ENCODE results near the gene AKNA.

DNA sequence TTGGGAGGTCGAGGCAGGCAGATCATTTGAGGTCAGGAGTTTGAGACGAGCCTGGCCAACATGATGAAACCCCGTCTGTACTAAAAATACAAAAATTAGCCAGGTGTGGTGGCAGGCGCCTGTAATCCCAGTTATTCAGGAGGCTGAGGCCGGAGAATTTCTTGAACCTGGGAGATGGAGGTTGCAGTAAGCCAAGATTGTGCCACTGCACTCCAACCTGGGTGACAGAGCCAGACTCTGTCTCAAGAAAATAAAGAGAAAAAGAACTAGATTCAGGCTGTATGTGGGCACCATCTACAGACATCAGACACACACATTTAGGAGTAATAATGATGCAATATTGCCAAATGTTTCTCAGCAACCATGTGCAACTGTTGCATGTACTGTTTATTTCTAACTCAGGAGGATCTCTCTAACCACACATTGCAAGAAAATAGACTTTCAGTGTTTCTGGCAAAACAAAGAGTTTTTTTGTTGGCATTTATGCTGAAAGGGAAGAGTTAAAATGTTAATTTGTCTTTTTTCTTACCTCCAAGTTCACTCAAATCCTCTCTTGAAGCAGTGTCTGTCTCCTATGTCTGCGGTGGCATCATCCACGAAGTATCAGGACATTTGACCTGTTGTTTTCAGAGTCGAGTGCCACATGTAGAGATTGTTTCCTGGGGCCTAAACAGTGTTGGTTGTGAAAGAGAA is 70.0 kb downstream of the AKNA start:
- TF ChIP-seq, protein P1, sequence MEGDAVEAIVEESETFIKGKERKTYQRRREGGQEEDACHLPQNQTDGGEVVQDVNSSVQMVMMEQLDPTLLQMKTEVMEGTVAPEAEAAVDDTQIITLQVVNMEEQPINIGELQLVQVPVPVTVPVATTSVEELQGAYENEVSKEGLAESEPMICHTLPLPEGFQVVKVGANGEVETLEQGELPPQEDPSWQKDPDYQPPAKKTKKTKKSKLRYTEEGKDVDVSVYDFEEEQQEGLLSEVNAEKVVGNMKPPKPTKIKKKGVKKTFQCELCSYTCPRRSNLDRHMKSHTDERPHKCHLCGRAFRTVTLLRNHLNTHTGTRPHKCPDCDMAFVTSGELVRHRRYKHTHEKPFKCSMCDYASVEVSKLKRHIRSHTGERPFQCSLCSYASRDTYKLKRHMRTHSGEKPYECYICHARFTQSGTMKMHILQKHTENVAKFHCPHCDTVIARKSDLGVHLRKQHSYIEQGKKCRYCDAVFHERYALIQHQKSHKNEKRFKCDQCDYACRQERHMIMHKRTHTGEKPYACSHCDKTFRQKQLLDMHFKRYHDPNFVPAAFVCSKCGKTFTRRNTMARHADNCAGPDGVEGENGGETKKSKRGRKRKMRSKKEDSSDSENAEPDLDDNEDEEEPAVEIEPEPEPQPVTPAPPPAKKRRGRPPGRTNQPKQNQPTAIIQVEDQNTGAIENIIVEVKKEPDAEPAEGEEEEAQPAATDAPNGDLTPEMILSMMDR (IDR thresholded peaks at IDR 0.05; ENCODE audit: poor library complexity, severe bottlenecking) = no peak
- TF ChIP-seq POLR2AphosphoS5 (IDR thresholded peaks at IDR 0.05) (no peak), EZH2 (IDR thresholded peaks at IDR 0.05; ENCODE audit: borderline replicate concordance, insufficient read depth, low read length, poor library complexity, severe bottlenecking) (no peak), TAF1 (IDR thresholded peaks at IDR 0.05; ENCODE audit: low read depth) (no peak), RAD21 (conservative IDR thresholded peaks at IDR 0.05) (no peak), MXI1 (conservative IDR thresholded peaks at IDR 0.05; ENCODE audit: poor library complexity, severe bottlenecking) (no peak), EP300 (conservative IDR thresholded peaks at IDR 0.05; ENCODE audit: poor library complexity, severe bottlenecking) (no peak), SMC3 (conservative IDR thresholded peaks at IDR 0.05; ENCODE audit: poor library complexity) (no peak)
- TF ChIP-seq, protein P2, sequence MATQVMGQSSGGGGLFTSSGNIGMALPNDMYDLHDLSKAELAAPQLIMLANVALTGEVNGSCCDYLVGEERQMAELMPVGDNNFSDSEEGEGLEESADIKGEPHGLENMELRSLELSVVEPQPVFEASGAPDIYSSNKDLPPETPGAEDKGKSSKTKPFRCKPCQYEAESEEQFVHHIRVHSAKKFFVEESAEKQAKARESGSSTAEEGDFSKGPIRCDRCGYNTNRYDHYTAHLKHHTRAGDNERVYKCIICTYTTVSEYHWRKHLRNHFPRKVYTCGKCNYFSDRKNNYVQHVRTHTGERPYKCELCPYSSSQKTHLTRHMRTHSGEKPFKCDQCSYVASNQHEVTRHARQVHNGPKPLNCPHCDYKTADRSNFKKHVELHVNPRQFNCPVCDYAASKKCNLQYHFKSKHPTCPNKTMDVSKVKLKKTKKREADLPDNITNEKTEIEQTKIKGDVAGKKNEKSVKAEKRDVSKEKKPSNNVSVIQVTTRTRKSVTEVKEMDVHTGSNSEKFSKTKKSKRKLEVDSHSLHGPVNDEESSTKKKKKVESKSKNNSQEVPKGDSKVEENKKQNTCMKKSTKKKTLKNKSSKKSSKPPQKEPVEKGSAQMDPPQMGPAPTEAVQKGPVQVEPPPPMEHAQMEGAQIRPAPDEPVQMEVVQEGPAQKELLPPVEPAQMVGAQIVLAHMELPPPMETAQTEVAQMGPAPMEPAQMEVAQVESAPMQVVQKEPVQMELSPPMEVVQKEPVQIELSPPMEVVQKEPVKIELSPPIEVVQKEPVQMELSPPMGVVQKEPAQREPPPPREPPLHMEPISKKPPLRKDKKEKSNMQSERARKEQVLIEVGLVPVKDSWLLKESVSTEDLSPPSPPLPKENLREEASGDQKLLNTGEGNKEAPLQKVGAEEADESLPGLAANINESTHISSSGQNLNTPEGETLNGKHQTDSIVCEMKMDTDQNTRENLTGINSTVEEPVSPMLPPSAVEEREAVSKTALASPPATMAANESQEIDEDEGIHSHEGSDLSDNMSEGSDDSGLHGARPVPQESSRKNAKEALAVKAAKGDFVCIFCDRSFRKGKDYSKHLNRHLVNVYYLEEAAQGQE (IDR thresholded peaks at IDR 0.05; ENCODE audit: borderline replicate concordance) = no peak
